ENCODE measurements around the gene COL23A1. TPM values are rescaled to one million over a fixed set of nuclear protein-coding genes. Genes with fewer than 3 reads are reported as not detected.

The COL23A1 gene
- polyA plus RNA-seq, 1 donor (not counting 4 experiments of a cell fraction or from before 2014, with no cell fraction given), result not detected

DNA sequence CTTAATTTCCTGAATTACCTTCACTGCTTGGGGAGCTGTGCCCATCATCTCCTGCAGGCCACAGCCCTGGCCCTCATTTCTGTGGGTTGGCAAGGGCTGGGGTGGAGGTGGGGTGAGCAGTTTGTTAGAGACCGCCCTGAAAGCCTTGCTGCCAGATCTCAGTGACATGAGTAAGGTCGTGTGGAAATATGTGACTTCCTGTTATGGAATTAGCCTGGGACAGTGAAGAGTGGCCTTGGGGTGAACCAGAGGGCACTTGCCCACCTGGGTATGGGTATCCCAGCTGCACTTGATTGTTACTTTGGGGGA lies 388.3 kb downstream of the COL23A1 start:
- Histone ChIP-seq H3K27me3 (ENCODE audit: control insufficient read depth, extremely low read depth, insufficient read depth, low read length) (no peaks in the 10 kb centered on the region), H3K9me1 (ENCODE audit: control insufficient read depth, extremely low read depth, insufficient read depth, low read length) (peaks cover 9% of the 10 kb centered on the region), H3K79me2 (ENCODE audit: control insufficient read depth, insufficient read depth, low read length) (peaks cover 28% of the 10 kb centered on the region), H3K9ac (ENCODE audit: control insufficient read depth, extremely low read depth, insufficient read depth, low read length) (no peak overlapping the region), H2AFZ (ENCODE audit: control insufficient read depth, low read length) (no peak overlapping the region), H3K27ac (ENCODE audit: control insufficient read depth, insufficient read depth, low read length) (no peak overlapping the region), H3K4me2 (ENCODE audit: control insufficient read depth, extremely low read depth, insufficient read depth, low read depth, low read length) (no peak overlapping the region), H3K9me3 (ENCODE audit: control insufficient read depth, low read depth, low read length) (no peaks in the 10 kb centered on the region), H4K20me1 (ENCODE audit: control insufficient read depth, extremely low read depth, insufficient read depth, low read length) (peaks cover 17% of the 10 kb centered on the region), H3K4me1 (ENCODE audit: control insufficient read depth, extremely low read depth, insufficient read depth, low read length) (peaks cover 28% of the 10 kb centered on the region), H3K36me3 (ENCODE audit: control insufficient read depth in 2 of 2, extremely low read depth in 1 of 2, insufficient read depth in 2 of 2, low read length in 2 of 2) (peaks cover 5 to 15% of the 10 kb centered on the region in 2 experiments), H3K4me3 (ENCODE audit: control insufficient read depth in 2 of 3, extremely low read depth in 1 of 3, insufficient read depth in 2 of 3, low read depth in 1 of 3, low read length in 3 of 3) (no peak overlapping the region)
- dilution Hi-C loops (cut with MboI; ENCODE audit: extremely low pct_ligation_motif_present, low sequenced_read_pairs), result no loop called here
- FAIRE-seq, result no peak
- no peak for DNase-seq (ENCODE audit: low read depth, low spot score)
- TF ChIP-seq CTCF (optimal IDR thresholded peaks at IDR 0.05 in 1 of 3, IDR thresholded peaks at IDR 0.05 in 1 of 3, conservative IDR thresholded peaks at IDR 0.05 in 1 of 3; ENCODE audit: extremely low read depth in 1 of 3, insufficient read depth in 2 of 3, low read length in 3 of 3) (no peak), EZH2 (IDR thresholded peaks at IDR 0.05; ENCODE audit: low read length) (no peak)

DNA sequence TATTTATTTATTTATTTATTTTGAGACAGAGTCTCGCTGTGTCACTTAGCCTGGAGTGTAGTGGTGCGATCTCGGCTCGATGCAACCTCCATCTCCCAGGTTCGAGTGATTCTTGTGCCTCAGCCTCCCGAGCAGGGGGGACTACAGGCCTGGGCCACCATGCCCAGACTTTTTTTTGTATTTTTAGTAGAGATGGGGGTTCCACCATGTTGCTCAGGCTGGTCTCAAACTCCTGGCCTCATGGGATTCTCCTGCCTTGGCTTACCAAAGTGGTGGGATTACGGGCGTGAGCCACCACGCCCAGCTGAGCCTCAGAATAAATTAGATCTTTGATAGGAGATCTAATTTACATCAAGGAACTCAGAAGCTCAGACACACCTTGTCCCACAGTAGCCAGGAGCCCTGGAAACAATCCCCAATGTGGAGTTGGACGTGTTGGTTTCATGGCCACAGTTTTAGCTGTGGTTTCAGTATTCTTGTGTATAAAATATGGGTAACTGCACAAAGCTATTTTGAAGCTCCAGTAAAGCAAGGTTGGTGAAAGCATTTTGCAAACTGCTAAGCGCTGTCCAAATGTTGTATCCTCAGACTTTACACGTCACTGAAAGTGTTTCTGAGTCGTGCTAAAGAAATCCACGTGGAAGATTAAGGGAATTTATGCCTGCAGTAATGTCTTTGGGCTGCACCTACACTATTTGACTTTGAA lies 388.8 kb downstream of the COL23A1 start:
- Histone ChIP-seq H3K79me2 (ENCODE audit: control insufficient read depth, insufficient read depth, low read length) (peaks cover 23% of the 10 kb centered on the region), H3K27me3 (ENCODE audit: control insufficient read depth, extremely low read depth, insufficient read depth, low read length) (no peaks in the 10 kb centered on the region), H3K4me3 (ENCODE audit: control insufficient read depth in 2 of 3, extremely low read depth in 1 of 3, insufficient read depth in 2 of 3, low read depth in 1 of 3, low read length in 3 of 3) (no peak overlapping the region), H3K4me2 (ENCODE audit: control insufficient read depth, extremely low read depth, insufficient read depth, low read depth, low read length) (no peak overlapping the region), H3K9me3 (ENCODE audit: control insufficient read depth, low read depth, low read length) (no peaks in the 10 kb centered on the region), H4K20me1 (ENCODE audit: control insufficient read depth, extremely low read depth, insufficient read depth, low read length) (peaks cover 11% of the 10 kb centered on the region), H2AFZ (ENCODE audit: control insufficient read depth, low read length) (no peak overlapping the region), H3K9me1 (ENCODE audit: control insufficient read depth, extremely low read depth, insufficient read depth, low read length) (peaks cover 7% of the 10 kb centered on the region), H3K36me3 (ENCODE audit: control insufficient read depth in 2 of 2, extremely low read depth in 1 of 2, insufficient read depth in 2 of 2, low read length in 2 of 2) (peaks cover 4 to 11% of the 10 kb centered on the region in 2 experiments), H3K9ac (ENCODE audit: control insufficient read depth, extremely low read depth, insufficient read depth, low read length) (no peak overlapping the region), H3K4me1 (ENCODE audit: control insufficient read depth, extremely low read depth, insufficient read depth, low read length) (peaks cover 23% of the 10 kb centered on the region), H3K27ac (ENCODE audit: control insufficient read depth, insufficient read depth, low read length) (no peak overlapping the region)
- FAIRE-seq (no peak), DNase-seq (ENCODE audit: low read depth, low spot score) (no peak)
- no peak for TF ChIP-seq CTCF (optimal IDR thresholded peaks at IDR 0.05 in 1 of 3, IDR thresholded peaks at IDR 0.05 in 1 of 3, conservative IDR thresholded peaks at IDR 0.05 in 1 of 3; ENCODE audit: extremely low read depth in 1 of 3, insufficient read depth in 2 of 3, low read length in 3 of 3)
- no peak for TF ChIP-seq EZH2 (IDR thresholded peaks at IDR 0.05; ENCODE audit: low read length)
- dilution Hi-C loops (cut with MboI; ENCODE audit: extremely low pct_ligation_motif_present, low sequenced_read_pairs), result no loop called here
